HCT116 (cell line): ENCODE results near the gene AMOT.

ENCODE experiments used
- CEBPB ChIP-seq: IDR thresholded peaks from 2 replicates; pipeline ENCODE4 v1.6.1; 2012; ENCODE audit warnings: low read depth
- EGR1 ChIP-seq: IDR thresholded peaks from 2 replicates; pipeline ENCODE4 v1.6.1; 2012; ENCODE audit warnings: low read depth
- EZH2 ChIP-seq: fragments of 200-600 bp; sonication (generic); IDR thresholded peaks from 2 replicates; pipeline ENCODE4 v1.6.1; 2017; ENCODE audit warnings: antibody characterized with exemption, mixed run types
- EZH2phosphoT487 ChIP-seq: fragments of 200-600 bp; IDR thresholded peaks from 2 replicates; pipeline ENCODE4 v1.6.1; 2018; ENCODE audit warnings: antibody characterized with exemption, borderline replicate concordance
- FOSL1 ChIP-seq: IDR thresholded peaks from 2 replicates; pipeline ENCODE4 v1.6.1; 2012; ENCODE audit warnings: low read depth
- POLR2A ChIP-seq: IDR thresholded peaks from 2 replicates; pipeline ENCODE4 v1.7.0; 2011; ENCODE audit warnings: borderline replicate concordance; ENCODE audit not compliant: insufficient read depth, insufficient read length; ENCODE audit errors: extremely low read depth
- POLR2AphosphoS5 ChIP-seq: IDR thresholded peaks from 2 replicates; pipeline ENCODE4 v1.6.1; 2011; ENCODE audit warnings: mild to moderate bottlenecking, low read depth, low read length, moderate library complexity
- SP1 ChIP-seq: IDR thresholded peaks from 2 replicates; pipeline ENCODE4 v1.6.1; 2012; ENCODE audit warnings: low read depth
- TCF7L2 ChIP-seq: IDR thresholded peaks from 2 replicates; pipeline ENCODE4 v1.7.0; 2011; ENCODE audit warnings: borderline replicate concordance, inconsistent platforms; ENCODE audit not compliant: insufficient read depth, insufficient read length; ENCODE audit errors: extremely low read depth
- ZNF274 ChIP-seq: fragments of 200-500 bp; sonication (Bioruptor generic); IDR thresholded peaks from 2 replicates; pipeline ENCODE4 v1.6.1; 2014; ENCODE audit warnings: mild to moderate bottlenecking, low read depth, low read length, inconsistent platforms
- TF ChIP-seq, protein P1 (sequence below), 3 experiments: fragments of 200-600 bp in 1 of 3; sonication (generic) in 1 of 3; IDR thresholded peaks in 2 of 3; conservative IDR thresholded peaks in 1 of 3; 2 replicates each; pipeline ENCODE4 v1.5.1; 2012 to 2017; ENCODE audit warnings: low read depth in 2 of 3, low read length in 2 of 3, antibody characterized with exemption in 1 of 3, borderline replicate concordance in 1 of 3, control low read depth in 1 of 3, mild to moderate bottlenecking in 1 of 3, mixed read lengths in 1 of 3, mixed run types in 1 of 3, moderate library complexity in 1 of 3; ENCODE audit not compliant: insufficient read depth in 1 of 3
- TF ChIP-seq, protein P2 (sequence below): IDR thresholded peaks from 2 replicates; pipeline ENCODE4 v1.6.1; 2012

DNA sequence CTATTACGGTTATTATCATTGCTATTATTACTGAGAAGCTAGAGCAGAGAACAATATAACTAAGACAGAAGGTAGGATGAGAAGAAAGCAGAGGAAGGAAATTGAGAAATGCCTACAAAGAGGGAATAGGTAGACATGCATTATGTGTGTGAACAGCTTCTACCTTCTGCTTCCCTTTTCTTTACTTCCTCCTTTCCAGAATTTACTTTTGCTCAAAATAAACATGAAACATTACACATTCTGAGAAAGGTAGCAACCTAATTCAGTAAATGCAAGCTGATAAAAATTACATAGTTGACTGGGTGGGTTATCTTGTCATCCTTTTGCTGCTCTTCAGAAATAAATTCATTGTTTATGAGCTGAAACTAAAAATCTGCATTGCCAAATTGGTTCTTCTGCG, 54.6 kb downstream of the AMOT start:
- TF ChIP-seq EZH2phosphoT487 (no peak), POLR2A (no peak), POLR2AphosphoS5 (no peak), EGR1 (no peak), EZH2 (no peak), TCF7L2 (no peak), SP1 (no peak), FOSL1 (no peak), ZNF274 (no peak), CEBPB (no peak)
- TF ChIP-seq, protein P1, sequence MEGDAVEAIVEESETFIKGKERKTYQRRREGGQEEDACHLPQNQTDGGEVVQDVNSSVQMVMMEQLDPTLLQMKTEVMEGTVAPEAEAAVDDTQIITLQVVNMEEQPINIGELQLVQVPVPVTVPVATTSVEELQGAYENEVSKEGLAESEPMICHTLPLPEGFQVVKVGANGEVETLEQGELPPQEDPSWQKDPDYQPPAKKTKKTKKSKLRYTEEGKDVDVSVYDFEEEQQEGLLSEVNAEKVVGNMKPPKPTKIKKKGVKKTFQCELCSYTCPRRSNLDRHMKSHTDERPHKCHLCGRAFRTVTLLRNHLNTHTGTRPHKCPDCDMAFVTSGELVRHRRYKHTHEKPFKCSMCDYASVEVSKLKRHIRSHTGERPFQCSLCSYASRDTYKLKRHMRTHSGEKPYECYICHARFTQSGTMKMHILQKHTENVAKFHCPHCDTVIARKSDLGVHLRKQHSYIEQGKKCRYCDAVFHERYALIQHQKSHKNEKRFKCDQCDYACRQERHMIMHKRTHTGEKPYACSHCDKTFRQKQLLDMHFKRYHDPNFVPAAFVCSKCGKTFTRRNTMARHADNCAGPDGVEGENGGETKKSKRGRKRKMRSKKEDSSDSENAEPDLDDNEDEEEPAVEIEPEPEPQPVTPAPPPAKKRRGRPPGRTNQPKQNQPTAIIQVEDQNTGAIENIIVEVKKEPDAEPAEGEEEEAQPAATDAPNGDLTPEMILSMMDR (IDR thresholded peaks at IDR 0.05 in 2 of 3, conservative IDR thresholded peaks at IDR 0.05 in 1 of 3; ENCODE audit: borderline replicate concordance in 1 of 3, insufficient read depth in 1 of 3, low read depth in 2 of 3, low read length in 2 of 3), result no peak
- TF ChIP-seq, protein P2, sequence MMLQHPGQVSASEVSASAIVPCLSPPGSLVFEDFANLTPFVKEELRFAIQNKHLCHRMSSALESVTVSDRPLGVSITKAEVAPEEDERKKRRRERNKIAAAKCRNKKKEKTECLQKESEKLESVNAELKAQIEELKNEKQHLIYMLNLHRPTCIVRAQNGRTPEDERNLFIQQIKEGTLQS, result no peak
